UCSD-AML1 (cell line): ENCODE results near the gene CBX5.
A peak's percentile ranks its signal among the peaks of the same experiment; 100 is the strongest.
"Not testable (repeated sequence)": the region's sequence is repeated elsewhere in the genome, so short reads cannot be mapped to it uniquely, and the experiment has no call there.

Experiments
- DNase-seq: peaks from one replicate; lab custom pipeline; 2025; ENCODE audit not compliant: unreplicated experiment; lab: John Stamatoyannopoulos, UW

Gene CBX5

GRCh38 chr12:54279632-54280467 lies at the start of gene CBX5:
Gene CBX5 (minus strand): TSS chr12:54280122. CDS start chr12:54257650, 22,472 bp downstream.
- DNase-seq: peak; percentile 98

- DNase-seq: no peak
Observed at GRCh38 chr12:54328595-54329337, 48.8 kb upstream of the CBX5 start.

GRCh38 chr12:54325442-54326109 lies 45.7 kb upstream of the CBX5 start:
- not testable (repeated sequence) for DNase-seq

GRCh38 chr12:54324617-54325441 lies 44.9 kb upstream of the CBX5 start, which contains the start of gene COPZ1:
Gene COPZ1 (plus strand): TSS chr12:54325131. CDS start chr12:54325164, 33 bp downstream.
- peak; percentile 97 for DNase-seq

- DNase-seq: no peak
Observed at GRCh38 chr12:54321363-54321762, 41.4 kb upstream of the CBX5 start.

GRCh38 chr12:54312309-54312708 lies 32.4 kb upstream of the CBX5 start:
- not testable (repeated sequence) for DNase-seq

GRCh38 chr12:54311051-54311450 lies 31.1 kb upstream of the CBX5 start:
- DNase-seq: no peak

GRCh38 chr12:54306925-54307741 lies 27.2 kb upstream of the CBX5 start:
- peak; percentile 99 for DNase-seq

GRCh38 chr12:54304187-54304810 lies 24.4 kb upstream of the CBX5 start:
- DNase-seq: peak; percentile 99

GRCh38 chr12:54303640-54304039 lies 23.7 kb upstream of the CBX5 start:
- no peak for DNase-seq

- no peak for DNase-seq
Observed at GRCh38 chr12:54301428-54302048, 21.6 kb upstream of the CBX5 start.

- peak; percentile 88 for DNase-seq
Observed at GRCh38 chr12:54300732-54301427, 21.0 kb upstream of the CBX5 start, which contains the start of gene NFE2. Gene NFE2 (minus strand): TSS chr12:54301015. CDS start chr12:54295248, 5,767 bp downstream.

GRCh38 chr12:54300225-54300731 lies 20.4 kb upstream of the CBX5 start:
- DNase-seq: no peak

GRCh38 chr12:54299515-54300224 lies 19.7 kb upstream of the CBX5 start:
- DNase-seq: no peak

- DNase-seq: no peak
Observed at GRCh38 chr12:54298904-54299303, 19.0 kb upstream of the CBX5 start.

- DNase-seq: no peak
Observed at GRCh38 chr12:54296393-54297099, 16.6 kb upstream of the CBX5 start.
